Measurements from ENCODE around the gene TF.

GRCh38 chr3:133747907-133748639 lies 1.9 kb downstream of the TF start:
- TF ChIP-seq CTBP1 (IDR thresholded peaks at IDR 0.05; ENCODE audit: borderline replicate concordance): no peak
- no peak for TF ChIP-seq PKNOX1 (IDR thresholded peaks at IDR 0.05)
- TF ChIP-seq FOXM1 (IDR thresholded peaks at IDR 0.05; ENCODE audit: borderline replicate concordance): no peak
- TF ChIP-seq SUZ12 (IDR thresholded peaks at IDR 0.05): no peak
- no peak for TF ChIP-seq TARDBP (IDR thresholded peaks at IDR 0.05)
- no peak for TF ChIP-seq ZNF384 (IDR thresholded peaks at IDR 0.05)
- no peak for TF ChIP-seq ARNT (IDR thresholded peaks at IDR 0.05)
- no peak for TF ChIP-seq SP1 (IDR thresholded peaks at IDR 0.05)
- no peak for TF ChIP-seq FOXA1 (IDR thresholded peaks at IDR 0.05)
- TF ChIP-seq LEF1 (IDR thresholded peaks at IDR 0.05; ENCODE audit: borderline replicate concordance): no peak
- no peak for TF ChIP-seq NFRKB (IDR thresholded peaks at IDR 0.05)
- no peak for TF ChIP-seq ELF4 (IDR thresholded peaks at IDR 0.05)
- TF ChIP-seq BHLHE40 (IDR thresholded peaks at IDR 0.05; ENCODE audit: borderline replicate concordance): no peak
- TF ChIP-seq FOXK2 (IDR thresholded peaks at IDR 0.05): no peak

All from HEK293T (cell line).